NCI-H82 (cell line): ENCODE data around the gene TSPYL2.

ENCODE experiments used
- DNase-seq: peaks from one replicate; lab custom pipeline; 2025; lab: John Stamatoyannopoulos, UW

TSPYL2 gene

GRCh38 chrX:53080628-53081580 lies 1.3 kb upstream of the TSPYL2 start:
- DNase-seq, result peak; percentile 43

- DNase-seq, result no peak
Observed at GRCh38 chrX:53082773-53083616, 828 bp downstream of the TSPYL2 start.

- no peak for DNase-seq
Observed at GRCh38 chrX:53084043-53084570, 1.9 kb downstream of the TSPYL2 start.

GRCh38 chrX:53084863-53085262 lies 2.7 kb downstream of the TSPYL2 start:
- DNase-seq, result no peak

GRCh38 chrX:53085661-53086229 lies 3.6 kb downstream of the TSPYL2 start:
- DNase-seq, result no peak

GRCh38 chrX:53086464-53086863 lies 4.3 kb downstream of the TSPYL2 start:
- no peak for DNase-seq

GRCh38 chrX:53087388-53087831 lies 5.2 kb downstream of the TSPYL2 start:
- DNase-seq, result no peak

- DNase-seq, result peak; percentile 95
Observed at GRCh38 chrX:53088136-53088974, 6.2 kb downstream of the TSPYL2 start.

- peak; percentile 78 for DNase-seq
Observed at GRCh38 chrX:53089224-53089842, 7.2 kb downstream of the TSPYL2 start.

- no peak for DNase-seq
Observed at GRCh38 chrX:53089925-53090324, 7.8 kb downstream of the TSPYL2 start.

GRCh38 chrX:53091354-53091753 lies 9.2 kb downstream of the TSPYL2 start:
- no peak for DNase-seq

- DNase-seq, result peak; percentile 92
Observed at GRCh38 chrX:53093177-53093655, 11.0 kb downstream of the TSPYL2 start.

- DNase-seq, result peak; percentile 99
Observed at GRCh38 chrX:53093748-53094581, 11.8 kb downstream of the TSPYL2 start, which contains the start of gene KANTR. KANTR (plus strand) TSS chrX:53094142; CDS start chrX:53124273, 30,131 bp downstream.

GRCh38 chrX:53094582-53094905 lies 12.4 kb downstream of the TSPYL2 start:
- DNase-seq, result no peak

- no peak for DNase-seq
Observed at GRCh38 chrX:53095796-53096195, 13.6 kb downstream of the TSPYL2 start.

GRCh38 chrX:53114864-53115549 lies 32.8 kb downstream of the TSPYL2 start:
- no peak for DNase-seq

GRCh38 chrX:53115550-53115874 lies 33.3 kb downstream of the TSPYL2 start:
- DNase-seq, result no peak

GRCh38 chrX:53116101-53116500 lies 33.9 kb downstream of the TSPYL2 start:
- DNase-seq, result no peak

GRCh38 chrX:53122013-53122412 lies 39.8 kb downstream of the TSPYL2 start:
- DNase-seq, result no peak
